H9 (cell line): ENCODE measurements around the gene SH3RF3. TPM values are rescaled to one million over a fixed set of nuclear protein-coding genes. Genes with fewer than 3 reads are reported as not detected.

Experiments
- DNase-seq: peaks from one replicate; pipeline ENCODE4 v3.0.0-alpha.2; 2017
- H2AFZ ChIP-seq: one replicate; pipeline ENCODE4 v1.6.1; 2013; ENCODE audit warnings: mild to moderate bottlenecking, low read length, control low read depth, moderate library complexity
- H2AK5ac ChIP-seq: 2 replicates; pipeline ENCODE4 v1.6.1; 2013; ENCODE audit warnings: low read length, control low read depth, mixed read lengths; ENCODE audit not compliant: insufficient read length
- H2BK120ac ChIP-seq: one replicate; pipeline ENCODE4 v1.6.1; 2013; ENCODE audit warnings: low read depth, mild to moderate bottlenecking, low read length, control low read depth, inconsistent platforms; ENCODE audit not compliant: poor library complexity, severe bottlenecking
- H2BK12ac ChIP-seq: 2 replicates; pipeline ENCODE4 v1.6.1; 2013; ENCODE audit warnings: low read length, control low read depth, mixed read lengths, low read depth; ENCODE audit not compliant: insufficient read length
- H2BK15ac ChIP-seq: 2 replicates; pipeline ENCODE4 v1.6.1; 2013; ENCODE audit warnings: low read depth, low read length, control low read depth
- H2BK20ac ChIP-seq: one replicate; pipeline ENCODE4 v1.6.1; 2013; ENCODE audit warnings: low read depth, mild to moderate bottlenecking, low read length, control low read depth, inconsistent platforms; ENCODE audit not compliant: poor library complexity, severe bottlenecking
- H2BK5ac ChIP-seq: 2 replicates; pipeline ENCODE4 v1.6.1; 2013; ENCODE audit warnings: low read length, control low read depth, mixed read lengths; ENCODE audit not compliant: insufficient read length
- H3K14ac ChIP-seq: 2 replicates; pipeline ENCODE4 v1.6.1; 2013; ENCODE audit warnings: low read length, control low read depth; ENCODE audit not compliant: insufficient read depth
- H3K18ac ChIP-seq: 2 replicates; pipeline ENCODE4 v1.6.1; 2013; ENCODE audit warnings: low read depth, mild to moderate bottlenecking, mixed read lengths, low read length, control low read depth; ENCODE audit not compliant: insufficient read length
- H3K23ac ChIP-seq: 2 replicates; pipeline ENCODE4 v1.6.1; 2013; ENCODE audit warnings: low read length, control low read depth, mixed read lengths, low read depth; ENCODE audit not compliant: insufficient read length
- H3K23me2 ChIP-seq: 2 replicates; pipeline ENCODE4 v1.6.1; 2013; ENCODE audit warnings: low read depth, mild to moderate bottlenecking, mixed read lengths, low read length, control low read depth; ENCODE audit not compliant: insufficient read length, poor library complexity, severe bottlenecking
- H3K27ac ChIP-seq: 2 replicates; pipeline ENCODE4 v1.5.1; 2013; ENCODE audit warnings: low read length, control low read depth, mixed read lengths, low read depth; ENCODE audit not compliant: insufficient read length
- H3K27me3 ChIP-seq: 2 replicates; pipeline ENCODE4 v1.6.1; 2013; ENCODE audit warnings: low read length, control low read depth, inconsistent platforms; ENCODE audit not compliant: insufficient read depth
- H3K4ac ChIP-seq: 2 replicates; pipeline ENCODE4 v1.6.1; 2013; ENCODE audit warnings: low read depth, mild to moderate bottlenecking, control low read depth, inconsistent platforms, low read length, moderate library complexity
- H3K4me1 ChIP-seq: 2 replicates; pipeline ENCODE4 v1.6.1; 2013; ENCODE audit warnings: low read length, control low read depth, inconsistent platforms; ENCODE audit not compliant: insufficient read depth
- H3K4me2 ChIP-seq: 2 replicates; pipeline ENCODE4 v1.6.1; 2013; ENCODE audit warnings: low read length, control low read depth, mixed read lengths; ENCODE audit not compliant: insufficient read length, insufficient read depth
- H3K56ac ChIP-seq: 2 replicates; pipeline ENCODE4 v1.6.1; 2013; ENCODE audit warnings: low read depth, mild to moderate bottlenecking, mixed read lengths, low read length, control low read depth; ENCODE audit not compliant: insufficient read length
- H3K79me1 ChIP-seq: 2 replicates; pipeline ENCODE4 v1.6.1; 2013; ENCODE audit warnings: low read depth, mild to moderate bottlenecking, moderate library complexity, low read length, control low read depth, inconsistent platforms; ENCODE audit not compliant: insufficient read depth, poor library complexity, severe bottlenecking
- H3K79me2 ChIP-seq: 2 replicates; pipeline ENCODE4 v1.6.1; 2013; ENCODE audit warnings: low read length, control low read depth, inconsistent platforms; ENCODE audit not compliant: insufficient read depth
- H3K9ac ChIP-seq: 2 replicates; pipeline ENCODE4 v1.6.1; 2013; ENCODE audit warnings: low read length, control low read depth, mixed read lengths; ENCODE audit not compliant: insufficient read length; ENCODE audit errors: extremely low read depth
- H3K9me3 ChIP-seq: one replicate; pipeline ENCODE4 v1.6.1; 2013; ENCODE audit warnings: low read depth, low read length, inconsistent platforms; ENCODE audit not compliant: control insufficient read depth
- H3T11ph ChIP-seq: one replicate; pipeline ENCODE4 v1.6.1; 2013; ENCODE audit warnings: mild to moderate bottlenecking, low read length, control low read depth, inconsistent platforms
- H4K20me1 ChIP-seq: one replicate; pipeline ENCODE4 v1.6.1; 2013; ENCODE audit not compliant: control insufficient read depth, insufficient read length, insufficient read depth
- H4K5ac ChIP-seq: 2 replicates; pipeline ENCODE4 v1.6.1; 2013; ENCODE audit warnings: low read depth, mild to moderate bottlenecking, mixed read lengths, low read length, control low read depth; ENCODE audit not compliant: insufficient read length
- H4K8ac ChIP-seq: replicated peaks from 2 replicates; pipeline ENCODE4 v1.6.1; 2013; ENCODE audit warnings: low read length, control low read depth, mixed read lengths, low read depth; ENCODE audit not compliant: insufficient read length
- H4K91ac ChIP-seq: 2 replicates; pipeline ENCODE4 v1.6.1; 2013; ENCODE audit warnings: low read depth, mild to moderate bottlenecking, moderate library complexity, mixed read lengths, low read length, control low read depth; ENCODE audit not compliant: insufficient read length
- H3K27ac Mint-ChIP-seq, 3 experiments: 2 replicates in 2 of 3; 3 replicates in 1 of 3; pipeline ENCODE4 v1.8.0; 2020 to 2021; ENCODE audit warnings: mixed read lengths in 3 of 3, mild to moderate bottlenecking in 1 of 3, moderate library complexity in 1 of 3
- H3K27me3 Mint-ChIP-seq: 2 replicates; pipeline ENCODE4 v1.8.0; 2021; ENCODE audit warnings: low read depth, mild to moderate bottlenecking, moderate library complexity, mixed read lengths
- H3K36me3 Mint-ChIP-seq, 3 experiments: 2 replicates in 2 of 3; 3 replicates in 1 of 3; pipeline ENCODE4 v1.8.0; 2020 to 2021; ENCODE audit warnings: low read depth in 3 of 3, mixed read lengths in 3 of 3; ENCODE audit not compliant: insufficient read depth in 1 of 3
- H3K4me1 Mint-ChIP-seq, 2 experiments: 2 replicates each; pipeline ENCODE4 v1.8.0; 2020; ENCODE audit warnings: mixed read lengths in 2 of 2
- H3K4me3 Mint-ChIP-seq, 2 experiments: 2 replicates in 1 of 2; 3 replicates in 1 of 2; pipeline ENCODE4 v1.8.0; 2020 to 2021; ENCODE audit warnings: mild to moderate bottlenecking in 2 of 2, mixed read lengths in 2 of 2, moderate library complexity in 1 of 2
- H3K9me3 Mint-ChIP-seq, 2 experiments: 2 replicates in 1 of 2; 3 replicates in 1 of 2; pipeline ENCODE4 v1.8.0; 2020; ENCODE audit warnings: mild to moderate bottlenecking in 2 of 2, mixed read lengths in 2 of 2, moderate library complexity in 1 of 2
- WGBS: extraction: QIAGEN DNeasy Blood & Tissue Kit; methylation state at CpG from one replicate; pipeline ENCODE4 v1.1.7; 2013; ENCODE audit warnings: missing lambda C conversion rate, low lambda C conversion rate, mixed read lengths; ENCODE audit not compliant: insufficient read length; ENCODE audit errors: extremely low coverage; 5-methylcytosine and 5-hydroxymethylcytosine counted together
- total RNA-seq: library from RNA; stranded (reverse); gene quantifications from 2 replicates; pipeline ENCODE4 v1.2.1, GENCODE V29; 2021
- TF ChIP-seq, protein P1 (sequence below): fragments of 200-600 bp; sonication (generic); conservative IDR thresholded peaks from 3 replicates; pipeline ENCODE4 v1.8.0; 2021; ENCODE audit warnings: antibody characterized with exemption, mild to moderate bottlenecking

SH3RF3 gene
- total RNA-seq, 1 experiment from 2014 or later, result 0.46 TPM

DNA sequence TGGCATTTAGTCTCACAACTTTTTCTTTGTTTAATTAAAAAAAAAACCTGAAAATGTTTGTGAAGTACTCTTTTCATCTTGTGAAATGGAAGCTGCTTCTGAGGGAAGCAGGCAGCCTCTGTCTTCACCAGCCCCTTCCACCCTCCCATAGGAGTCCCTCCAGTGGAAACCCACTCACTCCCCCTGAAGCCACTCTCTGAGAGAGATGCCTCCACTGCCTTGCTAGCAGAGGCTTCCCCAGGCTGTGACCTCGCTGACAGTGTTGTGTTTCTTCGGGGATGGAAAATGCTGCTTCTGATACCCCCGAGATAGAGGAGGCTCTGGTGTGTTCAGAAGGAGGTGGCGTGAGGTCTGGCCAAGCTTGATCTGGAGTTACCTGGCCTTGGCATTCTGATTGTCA is 59.9 kb downstream of the SH3RF3 start:
- Histone ChIP-seq H3K14ac (peak overlapping the region; percentile 46; the same call in 1 of the 2 replicates), H2BK120ac (no peak overlapping the region), H4K5ac (no peak overlapping the region), H3K56ac (no peak overlapping the region), H4K20me1 (peaks cover 3% of the 10 kb centered on the region), H3K79me2 (no peaks in the 10 kb centered on the region), H3K4ac (no peak overlapping the region), H3K27ac (no peak overlapping the region), H3K23ac (no peak overlapping the region), H2BK15ac (no peak overlapping the region), H2BK20ac (no peak overlapping the region), H4K91ac (no peak overlapping the region), H3K27me3 (no peaks in the 10 kb centered on the region), H2AFZ (no peak overlapping the region), H3K23me2 (no peaks in the 10 kb centered on the region), H3K18ac (no peak overlapping the region), H3K4me2 (no peak overlapping the region), H3K9me3 (no peaks in the 10 kb centered on the region), H2BK12ac (no peak overlapping the region), H4K8ac (no peak overlapping the region), H2BK5ac (no peak overlapping the region), H2AK5ac (no peak overlapping the region), H3K9ac (no peak overlapping the region), H3K79me1 (no peaks in the 10 kb centered on the region), H3K4me1 (no peaks in the 10 kb centered on the region), H3T11ph (no peak overlapping the region)
- DNase-seq, result no peak
- no peak overlapping the region for H3K27ac Mint-ChIP-seq
- WGBS, result no CpG with 5 or more reads among the region's 4 CpGs
- H3K36me3 Mint-ChIP-seq, result no peaks in the 10 kb centered on the region
- TF ChIP-seq, protein P1, sequence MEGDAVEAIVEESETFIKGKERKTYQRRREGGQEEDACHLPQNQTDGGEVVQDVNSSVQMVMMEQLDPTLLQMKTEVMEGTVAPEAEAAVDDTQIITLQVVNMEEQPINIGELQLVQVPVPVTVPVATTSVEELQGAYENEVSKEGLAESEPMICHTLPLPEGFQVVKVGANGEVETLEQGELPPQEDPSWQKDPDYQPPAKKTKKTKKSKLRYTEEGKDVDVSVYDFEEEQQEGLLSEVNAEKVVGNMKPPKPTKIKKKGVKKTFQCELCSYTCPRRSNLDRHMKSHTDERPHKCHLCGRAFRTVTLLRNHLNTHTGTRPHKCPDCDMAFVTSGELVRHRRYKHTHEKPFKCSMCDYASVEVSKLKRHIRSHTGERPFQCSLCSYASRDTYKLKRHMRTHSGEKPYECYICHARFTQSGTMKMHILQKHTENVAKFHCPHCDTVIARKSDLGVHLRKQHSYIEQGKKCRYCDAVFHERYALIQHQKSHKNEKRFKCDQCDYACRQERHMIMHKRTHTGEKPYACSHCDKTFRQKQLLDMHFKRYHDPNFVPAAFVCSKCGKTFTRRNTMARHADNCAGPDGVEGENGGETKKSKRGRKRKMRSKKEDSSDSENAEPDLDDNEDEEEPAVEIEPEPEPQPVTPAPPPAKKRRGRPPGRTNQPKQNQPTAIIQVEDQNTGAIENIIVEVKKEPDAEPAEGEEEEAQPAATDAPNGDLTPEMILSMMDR, result no peak
- no peaks in the 10 kb centered on the region for H3K9me3 Mint-ChIP-seq
- H3K4me1 Mint-ChIP-seq, result peaks cover 0 to 7% of the 10 kb centered on the region in 2 experiments; a peak in 1 of 4 replicates
- no peaks in the 10 kb centered on the region; the same call in 1 of the 2 replicates for H3K27me3 Mint-ChIP-seq
- H3K4me3 Mint-ChIP-seq, result no peak overlapping the region
